GM18507 (cell line): Measurements from ENCODE around the gene PRKD2.
"Not testable (repeated sequence)": the region's sequence is repeated elsewhere in the genome, so short reads cannot be mapped to it uniquely, and the experiment has no call there.

Experiments
- DNase-seq: peaks from one replicate; pipeline ENCODE4 v3.0.0; 2011; ENCODE audit warnings: low read depth; ENCODE audit not compliant: insufficient read length; ENCODE audit errors: extremely low spot score
- FAIRE-seq: peaks from 2 replicates; lab custom pipeline; 2011; peaks lifted over from hg19 to GRCh38; lab: Jason Lieb, UNC

Gene PRKD2

GRCh38 chr19:46644720-46645119, 72.2 kb downstream of the PRKD2 start:
- no peak for DNase-seq
- FAIRE-seq: no peak

GRCh38 chr19:46640656-46641055, 76.3 kb downstream of the PRKD2 start:
- FAIRE-seq (no peak), DNase-seq (no peak)

- DNase-seq (no peak), FAIRE-seq (no peak)
These were observed 77.3 kb downstream of the PRKD2 start for GRCh38 chr19:46639358-46640182.

DNA sequence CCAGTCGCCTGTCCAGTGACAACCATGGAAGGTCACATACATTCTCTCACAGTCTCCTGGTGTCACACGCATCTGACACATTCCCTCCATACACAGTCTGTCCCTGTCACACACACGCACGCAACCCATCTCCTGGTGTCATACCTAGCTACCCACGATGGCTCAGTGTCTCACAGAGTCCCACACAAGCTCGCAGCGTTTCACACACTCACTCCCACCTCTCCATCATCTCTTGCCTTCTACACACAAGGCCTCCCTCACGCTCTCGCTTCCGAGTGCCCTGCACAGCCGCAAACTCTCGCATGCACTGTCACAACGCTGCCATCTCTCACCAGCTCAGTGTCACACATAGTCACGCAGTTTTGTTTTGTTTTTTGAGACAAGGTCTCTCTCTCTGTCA, 79.7 kb downstream of the PRKD2 start:
- DNase-seq: no peak
- FAIRE-seq: no peak

DNA sequence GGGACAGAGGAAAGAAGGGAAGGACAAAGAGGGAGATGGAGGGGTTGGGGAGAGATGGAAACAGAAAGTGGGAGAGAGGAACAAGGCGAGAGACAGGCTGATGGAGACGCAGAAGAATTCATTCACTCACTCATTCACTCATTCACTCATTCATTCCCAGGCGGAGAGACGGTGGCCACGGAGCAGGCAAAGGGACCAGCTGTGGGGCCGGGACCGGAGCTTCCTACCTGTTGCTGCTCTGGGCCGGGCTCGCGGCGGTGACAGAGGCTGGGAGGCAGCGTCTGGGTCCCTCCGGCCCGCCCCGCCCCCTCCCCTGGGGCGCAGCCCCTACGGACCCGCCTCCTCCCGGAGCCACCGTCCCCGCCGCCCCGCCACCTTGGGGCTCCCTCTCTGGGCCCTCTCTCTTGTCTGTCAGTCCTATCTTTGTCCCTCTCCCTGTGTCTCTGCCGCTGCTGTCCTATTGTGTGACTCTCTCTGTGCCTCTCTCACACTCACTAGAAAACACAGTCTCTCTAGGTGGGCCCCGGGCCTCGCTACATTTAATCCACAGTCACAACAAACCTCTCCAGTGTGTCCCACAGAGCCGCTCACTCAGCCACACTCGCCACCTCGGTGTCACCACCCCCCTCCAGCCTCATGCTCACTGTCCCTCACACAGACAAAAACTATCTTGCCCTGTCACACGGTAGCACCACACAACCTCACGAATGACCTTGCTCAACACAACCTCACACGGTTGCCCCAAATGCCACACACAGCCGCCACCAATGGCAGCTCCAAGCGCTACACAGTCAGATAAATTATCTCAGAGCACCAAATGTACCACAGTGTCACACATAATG, 80.8 kb downstream of the PRKD2 start, which contains the start of gene GNG8:
GNG8 (minus strand) TSS at position 283 of the 842 bp plus-strand sequence. CDS start 1,520 bp downstream, outside the sequence.
- DNase-seq (no peak), FAIRE-seq (no peak)

DNA sequence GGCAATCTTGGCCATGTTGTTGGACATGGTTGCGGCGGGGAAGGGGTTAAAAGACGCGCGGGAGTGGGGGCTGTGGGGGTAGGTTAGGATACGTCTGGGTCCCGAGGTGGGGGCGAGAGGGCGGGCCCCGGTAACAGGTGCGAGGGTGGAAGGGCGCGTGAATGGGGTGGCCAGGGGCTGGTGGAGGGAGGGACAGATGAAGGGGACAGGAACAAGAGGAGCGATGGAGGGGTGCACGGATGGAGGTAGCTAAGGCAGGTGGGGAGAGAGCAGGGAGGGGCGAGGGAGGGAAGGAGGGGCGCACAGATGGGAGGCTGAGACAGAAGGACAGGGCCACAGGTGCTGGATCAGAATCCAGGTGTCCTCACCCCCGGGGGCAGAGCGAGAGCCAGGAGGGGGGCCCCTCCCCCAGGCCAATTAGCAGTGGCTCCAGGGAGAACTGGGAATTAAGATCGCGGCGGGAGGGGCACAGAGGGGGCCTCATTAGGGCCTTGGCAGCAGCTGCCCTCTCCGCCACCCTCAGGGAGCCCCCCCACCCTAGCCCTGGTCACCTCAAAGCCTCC, 82.2 kb downstream of the PRKD2 start:
- DNase-seq (no peak), FAIRE-seq (no peak)

GRCh38 chr19:46634045-46634655, 82.8 kb downstream of the PRKD2 start:
- FAIRE-seq (peak; percentile 92), DNase-seq (peak; percentile 88)

DNA sequence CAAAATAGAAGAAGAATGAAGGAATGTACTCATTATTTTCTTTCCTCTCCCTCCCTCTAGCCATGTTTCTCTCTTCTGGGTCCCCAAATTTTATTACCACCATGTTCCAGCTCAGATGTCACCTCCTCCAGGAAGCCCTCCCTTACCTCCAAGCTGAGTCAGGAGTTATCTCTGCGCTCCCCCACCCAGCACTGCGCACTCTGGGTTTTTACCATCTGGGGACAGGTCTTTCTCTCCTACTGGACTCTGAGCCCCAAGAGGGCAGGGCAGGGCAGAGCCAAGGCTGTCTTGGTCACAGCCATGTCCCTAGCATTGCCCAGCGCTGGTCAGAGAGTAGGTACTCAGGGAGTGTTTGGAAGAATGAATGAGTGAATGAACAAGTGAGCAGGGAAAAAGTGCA, 83.8 kb downstream of the PRKD2 start:
- no peak for DNase-seq
- FAIRE-seq: no peak

DNA sequence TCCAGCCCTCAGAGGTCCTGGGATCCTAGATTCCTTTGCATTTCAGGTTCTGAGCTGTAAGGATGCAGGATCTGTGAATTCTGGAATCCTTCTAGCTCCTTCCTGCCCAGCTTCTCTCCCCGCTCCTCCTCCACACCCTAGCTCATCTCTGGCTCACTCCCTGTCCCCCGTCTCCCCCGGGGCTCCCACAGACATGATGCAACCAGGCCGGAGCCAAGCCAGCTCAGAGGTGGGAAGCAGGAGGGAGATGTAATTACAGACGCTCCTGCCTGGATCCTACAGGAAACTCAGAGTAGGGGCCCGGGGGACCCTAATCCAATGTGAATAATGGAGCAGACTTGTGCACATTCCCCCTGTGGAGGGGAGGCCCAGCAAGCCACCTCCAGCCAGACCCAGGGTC, 85.4 kb downstream of the PRKD2 start:
- DNase-seq: no peak
- FAIRE-seq: no peak

DNA sequence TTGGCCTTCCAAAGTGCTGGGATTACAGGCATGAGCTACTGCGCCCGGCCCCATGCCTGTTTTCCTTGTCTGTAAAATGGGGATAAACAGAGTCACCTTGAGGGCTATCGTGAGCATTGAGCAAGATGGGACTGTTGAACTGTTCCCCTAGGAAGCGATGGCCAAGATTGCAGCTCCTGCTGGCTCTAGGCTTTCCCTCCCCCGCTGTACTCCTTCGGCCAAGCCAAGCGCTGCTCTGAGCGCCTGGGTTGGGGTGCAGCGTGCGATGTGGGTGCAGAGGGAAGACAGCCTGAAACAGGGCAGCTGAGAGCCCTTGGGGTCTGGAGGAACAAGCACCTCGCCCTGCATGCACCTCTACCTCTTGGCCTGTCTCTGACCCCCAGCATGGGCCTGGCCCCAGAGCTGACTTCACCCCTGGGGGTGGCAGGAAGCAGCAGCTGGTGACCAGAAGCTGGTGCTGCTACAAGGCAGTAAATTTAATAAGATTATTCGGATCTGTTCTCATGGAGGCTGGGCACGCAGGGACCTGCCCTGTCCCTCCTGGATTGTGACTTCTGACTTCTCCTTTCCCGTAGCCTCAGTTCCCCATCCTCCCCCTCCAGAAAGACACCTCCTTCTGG, 86.2 kb downstream of the PRKD2 start:
- DNase-seq: no peak
- FAIRE-seq: no peak

DNA sequence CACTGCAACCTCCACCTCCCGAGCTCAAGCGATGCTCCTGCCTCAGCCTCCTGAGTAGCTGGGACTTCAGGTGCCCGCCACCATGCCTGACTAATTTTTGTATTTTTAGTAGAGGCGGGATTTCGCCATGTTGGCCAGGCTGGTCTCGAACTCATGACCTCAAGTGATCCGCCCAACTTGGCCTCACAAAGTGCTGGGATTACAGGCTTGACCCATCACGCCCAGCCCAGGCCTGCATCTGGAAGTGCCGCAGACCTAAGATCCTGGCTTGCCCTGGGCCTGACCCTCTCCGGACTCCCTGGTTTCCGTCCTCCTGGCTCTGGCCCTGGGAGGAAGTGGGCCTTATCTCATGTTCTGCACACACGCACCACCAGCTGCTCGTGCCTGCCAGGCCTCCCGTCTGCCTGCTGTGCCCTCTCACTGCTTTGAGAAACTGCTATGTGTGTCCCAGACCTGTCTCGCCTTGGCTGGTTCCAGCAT, 87.3 kb downstream of the PRKD2 start:
- DNase-seq: no peak
- FAIRE-seq: no peak

DNA sequence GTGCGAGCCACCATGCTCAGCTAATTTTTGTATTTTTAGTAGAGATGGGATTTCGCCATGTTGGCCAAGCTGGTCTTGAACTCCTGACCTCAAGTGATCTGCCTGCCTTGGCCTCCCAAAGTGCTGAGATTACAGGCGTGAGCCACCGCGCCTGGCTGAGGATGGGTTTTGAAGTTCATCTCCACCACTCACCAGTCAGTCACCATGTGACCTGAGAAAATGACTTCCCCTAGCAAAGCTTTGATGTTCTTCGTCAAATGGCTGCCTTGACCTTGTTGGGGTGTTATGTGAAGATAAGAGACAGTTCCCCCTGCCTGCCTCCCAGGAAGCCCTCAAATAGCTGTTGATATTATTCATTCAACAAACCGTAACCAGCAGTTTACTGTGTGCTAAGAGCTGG, 87.9 kb downstream of the PRKD2 start:
- not testable (repeated sequence) for DNase-seq, FAIRE-seq

DNA sequence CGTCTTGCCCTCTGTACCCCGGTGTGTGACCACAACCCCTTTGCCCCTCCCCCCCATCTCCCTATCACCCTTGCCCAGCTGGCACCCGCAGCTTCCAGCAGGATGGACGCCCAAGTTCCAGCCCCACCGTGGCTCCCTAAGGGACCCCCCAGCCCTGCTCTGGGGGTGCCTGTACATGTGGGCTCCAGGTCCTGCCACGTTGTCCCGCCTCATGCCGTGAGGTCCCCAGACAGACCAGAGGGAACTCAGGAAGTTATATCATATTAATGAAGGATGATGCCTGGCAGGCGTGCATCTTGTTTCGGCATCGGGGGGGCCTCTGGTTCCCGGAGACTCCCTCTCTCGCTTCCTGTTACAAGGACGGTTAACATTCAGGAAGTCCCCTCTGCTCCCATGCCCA, 90.5 kb downstream of the PRKD2 start:
- DNase-seq (no peak), FAIRE-seq (no peak)

GRCh38 chr19:46625731-46626130, 91.2 kb downstream of the PRKD2 start:
- FAIRE-seq: no peak
- DNase-seq: no peak

DNA sequence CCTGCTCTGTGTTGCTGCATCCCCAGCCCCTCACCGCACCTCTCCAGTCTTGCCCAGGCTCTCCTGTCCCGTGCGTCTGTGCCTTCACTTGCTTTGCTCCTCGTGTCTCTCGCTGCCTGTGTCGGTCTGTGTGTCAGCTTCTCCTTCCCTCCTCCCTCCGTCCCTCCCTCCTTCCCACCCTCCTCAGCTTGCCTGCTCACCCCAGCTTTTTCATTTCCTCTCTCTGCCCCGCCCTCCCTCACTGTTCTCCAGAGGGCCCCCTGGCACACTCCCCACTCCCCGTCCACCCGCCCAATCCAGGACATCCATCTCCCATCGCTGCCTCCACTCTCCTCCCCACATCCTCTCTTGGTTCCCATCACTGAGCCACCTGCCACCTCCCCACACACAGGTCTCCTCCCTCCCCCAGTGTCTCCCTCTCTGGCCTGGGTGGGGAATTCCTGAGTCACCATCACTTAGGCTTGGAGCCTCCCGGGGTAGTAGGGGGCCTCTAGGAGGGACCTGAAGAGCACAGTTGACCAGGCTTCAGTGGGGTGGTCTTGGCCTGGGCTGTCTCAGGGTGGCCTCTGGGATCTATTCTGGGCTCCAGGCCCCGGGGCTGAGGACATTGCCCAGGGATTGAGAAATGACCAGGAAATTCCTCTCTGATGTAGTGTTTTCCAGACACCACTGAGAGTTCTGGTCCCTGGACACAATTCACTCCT, 91.8 kb downstream of the PRKD2 start, which contains the start of gene PTGIR:
PTGIR (minus strand) TSS at position 132 of the 704 bp plus-strand sequence. CDS start 864 bp downstream, outside the sequence.
- FAIRE-seq: peak; percentile 85
- DNase-seq: no peak
